DND-41 (cell line): ENCODE data around the gene CLSTN2.

Experiments
- ATAC-seq: fragments of 200-7000 bp; cut with Tn5 transposase; 3 replicates; pipeline ENCODE4 v1.9.1; 2021; ENCODE audit warnings: low read depth; ENCODE audit not compliant: insufficient read depth
- DNase-seq: peaks from one replicate; pipeline ENCODE4 v3.0.0-alpha.2; 2020
- H2AFZ ChIP-seq: 2 replicates; pipeline ENCODE4 v1.6.0; 2012; ENCODE audit warnings: low read depth, low read length
- H3K27ac ChIP-seq: 2 replicates; pipeline ENCODE4 v1.5.1; 2012; ENCODE audit warnings: low read length, inconsistent platforms
- H3K27me3 ChIP-seq: fragments of 200-600 bp; sonication (generic); 2 replicates; pipeline ENCODE4 v1.6.0; 2012; ENCODE audit warnings: low read length, mild to moderate bottlenecking, inconsistent platforms; ENCODE audit not compliant: insufficient read depth, poor library complexity
- H3K36me3 ChIP-seq: 2 replicates; pipeline ENCODE4 v1.5.1; 2012; ENCODE audit warnings: low read length, inconsistent platforms; ENCODE audit not compliant: insufficient read depth
- H3K4me1 ChIP-seq: 2 replicates; pipeline ENCODE4 v1.5.1; 2012; ENCODE audit warnings: mild to moderate bottlenecking, low read length; ENCODE audit not compliant: insufficient read depth
- H3K4me2 ChIP-seq: 2 replicates; pipeline ENCODE4 v1.6.0; 2012; ENCODE audit warnings: mild to moderate bottlenecking, moderate library complexity, low read length, inconsistent platforms; ENCODE audit not compliant: insufficient read depth
- H3K4me3 ChIP-seq, 2 experiments: fragments of 200-600 bp in 1 of 2; shearing (Covaris generic) in 1 of 2; 2 replicates each; pipeline ENCODE4 v1.5.1; 2012 to 2016; ENCODE audit warnings: inconsistent platforms in 2 of 2, low read length in 2 of 2, mild to moderate bottlenecking in 2 of 2, low read depth in 1 of 2, moderate library complexity in 1 of 2
- H3K79me2 ChIP-seq: 2 replicates; pipeline ENCODE4 v1.6.0; 2012; ENCODE audit warnings: low read length, inconsistent platforms; ENCODE audit not compliant: insufficient read depth
- H3K9ac ChIP-seq: 2 replicates; pipeline ENCODE4 v1.6.0; 2012; ENCODE audit warnings: low read depth, mild to moderate bottlenecking, inconsistent platforms, low read length, moderate library complexity
- H3K9me3 ChIP-seq: 2 replicates; pipeline ENCODE4 v1.5.1; 2012; ENCODE audit warnings: low read length, moderate library complexity, mild to moderate bottlenecking, inconsistent platforms; ENCODE audit not compliant: insufficient read depth, severe bottlenecking
- H4K20me1 ChIP-seq: 2 replicates; pipeline ENCODE4 v1.6.0; 2012; ENCODE audit warnings: low read length; ENCODE audit not compliant: insufficient read depth
- EZH2 ChIP-seq: IDR thresholded peaks from 3 replicates; pipeline ENCODE4 v1.6.1; 2012; ENCODE audit warnings: borderline replicate concordance, low read depth, mild to moderate bottlenecking, moderate library complexity, low read length, inconsistent platforms; ENCODE audit not compliant: severe bottlenecking
- TF ChIP-seq, protein P1 (sequence below): IDR thresholded peaks from 2 replicates; pipeline ENCODE4 v1.5.1; 2012; ENCODE audit warnings: borderline replicate concordance, low read length, moderate library complexity, mild to moderate bottlenecking; ENCODE audit not compliant: poor library complexity, severe bottlenecking; ENCODE audit errors: extremely low read depth

The CLSTN2 gene

DNA sequence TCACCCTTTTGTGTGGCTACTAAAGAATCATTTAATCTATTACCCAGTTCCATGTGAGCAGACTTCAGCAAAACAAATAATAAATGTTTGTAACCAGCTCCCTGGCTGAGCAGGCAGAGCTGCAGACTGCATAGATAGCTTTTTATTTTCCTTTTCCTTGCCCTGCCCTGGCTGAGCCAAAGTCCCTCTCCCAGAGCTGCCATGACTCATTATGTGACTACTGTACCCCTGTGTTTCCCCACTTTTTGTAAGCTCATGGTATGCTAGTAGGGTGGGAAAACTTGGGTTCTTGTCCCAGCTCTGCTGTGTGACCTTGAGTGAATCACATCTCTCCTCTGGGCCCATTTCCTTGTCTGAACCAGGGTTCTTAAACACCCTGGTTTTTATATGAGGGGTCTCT, 127.5 kb downstream of the CLSTN2 start:
- DNase-seq (no peak), ATAC-seq (no peak)
- no peak for TF ChIP-seq EZH2
- TF ChIP-seq, protein P1, sequence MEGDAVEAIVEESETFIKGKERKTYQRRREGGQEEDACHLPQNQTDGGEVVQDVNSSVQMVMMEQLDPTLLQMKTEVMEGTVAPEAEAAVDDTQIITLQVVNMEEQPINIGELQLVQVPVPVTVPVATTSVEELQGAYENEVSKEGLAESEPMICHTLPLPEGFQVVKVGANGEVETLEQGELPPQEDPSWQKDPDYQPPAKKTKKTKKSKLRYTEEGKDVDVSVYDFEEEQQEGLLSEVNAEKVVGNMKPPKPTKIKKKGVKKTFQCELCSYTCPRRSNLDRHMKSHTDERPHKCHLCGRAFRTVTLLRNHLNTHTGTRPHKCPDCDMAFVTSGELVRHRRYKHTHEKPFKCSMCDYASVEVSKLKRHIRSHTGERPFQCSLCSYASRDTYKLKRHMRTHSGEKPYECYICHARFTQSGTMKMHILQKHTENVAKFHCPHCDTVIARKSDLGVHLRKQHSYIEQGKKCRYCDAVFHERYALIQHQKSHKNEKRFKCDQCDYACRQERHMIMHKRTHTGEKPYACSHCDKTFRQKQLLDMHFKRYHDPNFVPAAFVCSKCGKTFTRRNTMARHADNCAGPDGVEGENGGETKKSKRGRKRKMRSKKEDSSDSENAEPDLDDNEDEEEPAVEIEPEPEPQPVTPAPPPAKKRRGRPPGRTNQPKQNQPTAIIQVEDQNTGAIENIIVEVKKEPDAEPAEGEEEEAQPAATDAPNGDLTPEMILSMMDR: no peak
- H3K36me3 ChIP-seq: no peaks in the 10 kb centered on the region
- H3K27me3 ChIP-seq: peaks cover 5% of the 10 kb centered on the region
- no peak overlapping the region for H2AFZ ChIP-seq
- H3K4me3 ChIP-seq: no peak overlapping the region
- H4K20me1 ChIP-seq: no peaks in the 10 kb centered on the region
- no peaks in the 10 kb centered on the region for H3K9me3 ChIP-seq
- H3K9ac ChIP-seq: no peak overlapping the region
- H3K4me1 ChIP-seq: no peaks in the 10 kb centered on the region
- no peak overlapping the region for H3K4me2 ChIP-seq
- no peak overlapping the region for H3K27ac ChIP-seq
- no peaks in the 10 kb centered on the region for H3K79me2 ChIP-seq

DNA sequence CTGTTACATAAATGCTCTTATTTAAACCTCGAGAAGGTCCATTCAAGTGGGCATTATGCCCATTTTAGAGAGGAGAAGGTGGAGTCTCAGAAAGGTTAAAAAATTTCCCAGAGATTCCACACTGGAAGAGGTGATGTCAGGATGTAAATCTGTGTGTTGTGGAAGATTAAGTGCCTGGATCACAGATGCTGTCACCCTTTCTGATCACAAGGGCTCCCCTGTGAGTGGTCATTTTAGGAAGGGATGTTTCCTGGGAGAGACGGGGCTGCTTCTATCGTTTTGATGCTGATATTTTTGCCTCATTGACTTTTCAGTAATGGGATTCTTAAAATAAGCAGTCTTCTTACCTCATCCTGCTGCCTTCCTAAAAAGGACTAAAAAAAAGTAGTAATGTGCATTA, 132.5 kb downstream of the CLSTN2 start:
- H3K4me3 ChIP-seq: no peak overlapping the region
- H4K20me1 ChIP-seq: no peaks in the 10 kb centered on the region
- H3K79me2 ChIP-seq: no peaks in the 10 kb centered on the region
- H3K9me3 ChIP-seq: no peaks in the 10 kb centered on the region
- no peaks in the 10 kb centered on the region for H3K4me1 ChIP-seq
- no peak overlapping the region for H3K9ac ChIP-seq
- H3K36me3 ChIP-seq: no peaks in the 10 kb centered on the region
- ATAC-seq (no peak), DNase-seq (no peak)
- no peaks in the 10 kb centered on the region for H3K27me3 ChIP-seq
- H3K4me2 ChIP-seq: no peak overlapping the region
- H2AFZ ChIP-seq: no peak overlapping the region
- TF ChIP-seq, protein P1: no peak
- TF ChIP-seq EZH2: no peak
- H3K27ac ChIP-seq: no peak overlapping the region

DNA sequence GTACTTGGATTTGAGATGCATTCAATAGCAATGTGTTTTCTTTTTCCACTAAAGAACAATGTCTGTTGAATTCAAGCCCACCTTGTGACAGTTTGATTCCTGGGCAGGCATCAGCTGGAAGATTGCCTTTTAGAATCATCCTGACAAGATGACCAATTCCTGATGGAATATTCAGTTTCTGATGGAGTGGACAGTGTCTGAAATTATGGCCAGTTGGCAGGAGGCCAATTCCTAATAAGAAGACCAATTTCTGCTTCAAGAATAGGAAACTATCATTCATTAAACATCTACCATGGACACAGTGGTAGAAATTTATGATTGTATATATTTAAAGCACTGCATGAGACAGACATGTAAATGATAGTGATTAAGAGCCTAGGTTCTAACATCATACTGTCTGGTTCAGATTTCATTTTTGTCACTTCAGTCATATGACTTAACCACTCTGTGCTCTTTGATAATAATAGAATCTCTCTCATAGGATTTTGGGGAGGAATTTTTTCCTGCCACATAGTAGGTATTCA, 133.6 kb downstream of the CLSTN2 start:
- H3K27ac ChIP-seq: no peak overlapping the region
- no peaks in the 10 kb centered on the region for H3K36me3 ChIP-seq
- ATAC-seq (no peak), DNase-seq (no peak)
- H3K9me3 ChIP-seq: no peaks in the 10 kb centered on the region
- H2AFZ ChIP-seq: no peak overlapping the region
- no peak overlapping the region for H3K4me2 ChIP-seq
- H3K4me3 ChIP-seq: no peak overlapping the region
- no peaks in the 10 kb centered on the region for H3K79me2 ChIP-seq
- no peaks in the 10 kb centered on the region for H3K4me1 ChIP-seq
- H3K9ac ChIP-seq: no peak overlapping the region
- TF ChIP-seq EZH2: no peak
- TF ChIP-seq, protein P1: no peak
- H3K27me3 ChIP-seq: no peaks in the 10 kb centered on the region
- no peaks in the 10 kb centered on the region for H4K20me1 ChIP-seq

DNA sequence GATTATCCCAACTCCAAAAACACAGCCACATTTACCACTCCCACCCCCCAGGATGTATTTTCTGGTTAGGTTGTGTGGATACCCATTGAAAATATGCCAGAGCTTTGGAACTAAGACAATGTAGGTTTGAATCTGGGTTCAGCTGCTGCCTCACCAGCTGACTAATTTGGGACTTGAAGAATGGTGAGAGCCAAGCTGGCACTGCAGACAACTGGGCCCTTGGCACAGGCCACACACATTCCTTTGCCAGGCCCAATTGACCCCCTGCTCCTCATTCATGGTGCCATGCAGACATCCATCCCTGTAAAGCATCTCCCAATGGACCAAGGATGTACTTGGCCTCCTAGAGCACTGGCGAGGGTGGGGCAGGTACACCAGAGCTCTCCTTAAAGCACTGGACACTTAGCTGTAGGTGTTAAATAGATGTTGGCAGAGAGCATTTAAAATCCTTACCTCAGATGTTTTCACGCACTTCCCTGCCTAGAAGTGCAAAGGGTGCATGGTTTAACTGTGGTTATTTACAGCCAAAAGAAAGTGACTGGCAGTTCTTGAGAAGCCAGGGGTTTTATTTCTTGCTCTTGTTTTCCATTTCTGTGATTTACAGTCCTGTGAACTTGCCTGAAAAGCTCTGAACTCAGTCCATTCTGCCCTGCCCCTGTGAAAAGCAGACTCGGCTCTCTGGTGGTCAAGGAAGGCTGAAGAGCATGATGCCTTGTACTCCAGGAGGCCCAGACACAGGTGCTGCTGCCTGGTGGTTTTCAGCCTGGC, 138.5 kb downstream of the CLSTN2 start:
- no peak for DNase-seq
- Histone ChIP-seq H3K4me3 (no peak overlapping the region), H3K9ac (no peak overlapping the region), H3K27ac (no peak overlapping the region), H3K27me3 (no peaks in the 10 kb centered on the region), H3K4me1 (no peaks in the 10 kb centered on the region), H3K9me3 (no peaks in the 10 kb centered on the region), H3K36me3 (no peaks in the 10 kb centered on the region), H2AFZ (no peak overlapping the region), H4K20me1 (no peaks in the 10 kb centered on the region), H3K4me2 (no peak overlapping the region), H3K79me2 (no peaks in the 10 kb centered on the region)
- TF ChIP-seq, protein P1: no peak
- TF ChIP-seq EZH2: no peak
- ATAC-seq: no peak
